Neural cell (in vitro differentiated cells): ENCODE results near the gene COPB2. TPM values are rescaled to one million over a fixed set of nuclear protein-coding genes. Genes with fewer than 3 reads are reported as not detected.

Source experiments
- H2AFZ ChIP-seq: fragments of 200-600, 300-800 bp; sonication (generic), shearing (Covaris generic); 2 replicates; pipeline ENCODE4 v1.6.0; 2014; ENCODE audit warnings: low read depth, mild to moderate bottlenecking, antibody characterized with exemption, low read length, moderate library complexity
- H3F3A ChIP-seq: fragments of 200-600 bp; shearing (Covaris generic); 2 replicates; pipeline ENCODE4 v1.6.1; 2016; ENCODE audit warnings: mild to moderate bottlenecking, moderate library complexity, mixed read lengths, antibody characterized with exemption, low read length; ENCODE audit not compliant: insufficient read depth, poor library complexity, severe bottlenecking
- H3K27ac ChIP-seq: fragments of 200-600, 300-800 bp; sonication (generic), shearing (Covaris generic); 2 replicates; pipeline ENCODE4 v1.5.1; 2014; ENCODE audit warnings: mild to moderate bottlenecking, low read length, moderate library complexity
- H3K27me3 ChIP-seq: fragments of 300-800, 200-600 bp; sonication (generic), shearing (Covaris generic); 2 replicates; pipeline ENCODE4 v1.6.0; 2014; ENCODE audit warnings: mild to moderate bottlenecking, low read depth, low read length, moderate library complexity; ENCODE audit not compliant: insufficient read depth
- H3K36me3 ChIP-seq: fragments of 300-800, 200-600 bp; sonication (generic), shearing (Covaris generic); 2 replicates; pipeline ENCODE4 v1.5.1; 2014; ENCODE audit warnings: mild to moderate bottlenecking, antibody characterized with exemption, low read length, moderate library complexity; ENCODE audit not compliant: insufficient read depth
- H3K4me2 ChIP-seq: fragments of 300-800, 200-600 bp; sonication (generic), shearing (Covaris generic); 2 replicates; pipeline ENCODE4 v1.6.0; 2014; ENCODE audit warnings: mild to moderate bottlenecking, low read length
- H3K4me3 ChIP-seq: fragments of 300-800, 200-600 bp; sonication (generic), shearing (Covaris generic); 2 replicates; pipeline ENCODE4 v1.5.1; 2014; ENCODE audit warnings: mild to moderate bottlenecking, low read length, moderate library complexity
- H3K79me2 ChIP-seq: fragments of 200-600 bp; shearing (Covaris generic); replicated peaks from 2 replicates; pipeline ENCODE4 v1.6.0; 2014; ENCODE audit warnings: mild to moderate bottlenecking, low read length, moderate library complexity; ENCODE audit not compliant: insufficient read depth
- H3K9ac ChIP-seq: fragments of 300-800, 200-600 bp; sonication (generic), shearing (Covaris generic); 2 replicates; pipeline ENCODE4 v1.6.1; 2016; ENCODE audit warnings: mild to moderate bottlenecking, low read length, mixed read lengths
- H3K9me2 ChIP-seq: fragments of 200-600 bp; shearing (Covaris generic); 2 replicates; pipeline ENCODE4 v1.6.1; 2016; ENCODE audit warnings: mild to moderate bottlenecking, low read length, mixed read lengths; ENCODE audit not compliant: insufficient read depth
- H3K9me3 ChIP-seq: fragments of 200-600, 300-800 bp; sonication (generic), shearing (Covaris generic); 2 replicates; pipeline ENCODE4 v1.6.1; 2016; ENCODE audit warnings: mild to moderate bottlenecking, mixed run types, low read length, moderate library complexity, mixed read lengths
- H4K20me1 ChIP-seq: fragments of 200-600 bp; shearing (Covaris generic); 2 replicates; pipeline ENCODE4 v1.6.1; 2016; ENCODE audit warnings: mild to moderate bottlenecking, mixed run types; ENCODE audit not compliant: insufficient read depth
- EP300 ChIP-seq: fragments of 450-650 bp; conservative IDR thresholded peaks from 2 replicates; pipeline ENCODE4 v1.6.1; 2014; ENCODE audit warnings: antibody characterized with exemption, mild to moderate bottlenecking, moderate library complexity; ENCODE audit not compliant: poor library complexity, severe bottlenecking
- EZH2 ChIP-seq: fragments of 200-600, 300-800 bp; shearing (Covaris generic), sonication (generic); IDR thresholded peaks from 2 replicates; pipeline ENCODE4 v1.6.1; 2014; ENCODE audit warnings: antibody characterized with exemption, low read length, borderline replicate concordance, mild to moderate bottlenecking; ENCODE audit not compliant: insufficient read depth, poor library complexity, severe bottlenecking
- MXI1 ChIP-seq: fragments of 450-650 bp; conservative IDR thresholded peaks from 2 replicates; pipeline ENCODE4 v1.6.1; 2014; ENCODE audit warnings: antibody characterized with exemption, mild to moderate bottlenecking; ENCODE audit not compliant: poor library complexity, severe bottlenecking
- POLR2AphosphoS5 ChIP-seq: IDR thresholded peaks from 2 replicates; pipeline ENCODE4 v1.6.1; 2012
- RAD21 ChIP-seq: fragments of 450-650 bp; conservative IDR thresholded peaks from 2 replicates; pipeline ENCODE4 v1.6.1; 2014; ENCODE audit warnings: antibody characterized with exemption, mild to moderate bottlenecking, moderate library complexity
- REST ChIP-seq: IDR thresholded peaks from 2 replicates; pipeline ENCODE4 v1.6.1; 2012; ENCODE audit warnings: borderline replicate concordance
- SMC3 ChIP-seq: fragments of 450-650 bp; conservative IDR thresholded peaks from 2 replicates; pipeline ENCODE4 v1.6.1; 2014; ENCODE audit warnings: antibody characterized with exemption, mild to moderate bottlenecking, moderate library complexity; ENCODE audit not compliant: poor library complexity
- TAF1 ChIP-seq: IDR thresholded peaks from 2 replicates; pipeline ENCODE4 v1.6.1; 2012; ENCODE audit warnings: low read depth
- polyA plus RNA-seq: library from polyadenylated mRNA; depleted of rRNA; stranded (reverse); fragments of >200 nt; gene quantifications from 2 replicates; pipeline ENCODE4 v1.2.3, GENCODE V29; 2014
- TF ChIP-seq, protein P1 (sequence below): fragments of 450-650 bp; IDR thresholded peaks from 2 replicates; pipeline ENCODE4 v1.5.1; 2014; ENCODE audit warnings: antibody characterized with exemption, mild to moderate bottlenecking, moderate library complexity; ENCODE audit not compliant: poor library complexity, severe bottlenecking

Gene COPB2
- polyA plus RNA-seq, 1 donor from 2014 or later = 63.5 TPM

DNA sequence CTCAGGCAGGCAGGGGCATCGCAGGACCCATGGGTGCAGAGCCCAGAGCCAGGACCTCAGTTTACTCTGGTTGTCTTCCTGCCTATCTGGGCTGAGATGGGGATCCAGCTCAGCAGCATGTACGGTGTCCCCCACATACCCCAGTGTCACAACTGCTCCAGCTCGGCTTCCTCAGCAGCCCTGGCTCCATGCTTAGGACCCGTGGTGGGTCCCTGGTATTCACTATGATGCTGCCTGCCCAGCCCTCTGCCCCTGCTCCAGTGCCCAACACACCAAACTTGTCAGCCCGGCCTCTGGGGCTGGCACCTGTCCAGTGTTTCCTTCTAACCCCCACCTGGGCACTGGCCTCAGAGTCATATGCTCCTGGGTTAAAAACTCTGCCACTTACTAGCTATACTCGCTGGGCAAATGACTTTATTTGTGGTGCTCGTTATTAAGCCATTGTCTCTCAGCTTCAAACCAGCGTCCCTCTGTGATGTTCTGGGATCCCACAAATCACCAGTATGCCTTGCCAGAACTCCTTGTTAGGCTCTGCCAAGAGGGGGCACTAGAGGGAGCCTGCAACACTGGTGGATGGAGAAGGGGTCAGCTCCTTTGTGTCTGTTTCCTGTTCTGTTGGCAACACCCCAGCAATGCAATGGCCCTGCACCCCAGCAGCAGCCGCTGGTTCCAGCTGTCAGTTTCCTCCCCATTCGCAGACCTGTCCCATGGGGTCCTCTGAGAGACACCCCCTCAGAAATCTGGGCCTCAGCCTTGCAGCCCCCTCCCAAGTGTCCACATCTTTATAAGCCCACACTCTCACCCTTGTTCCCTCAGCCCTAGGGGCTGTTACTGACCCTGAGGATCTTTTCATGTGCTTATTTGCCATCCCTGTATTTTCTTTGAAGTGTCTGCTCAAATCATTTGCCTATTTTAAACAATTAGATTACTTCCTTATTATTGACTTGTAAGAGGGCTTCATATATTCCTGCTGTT is 69.7 kb downstream of the COPB2 start:
- Histone ChIP-seq H4K20me1 (no peaks in the 10 kb centered on the region), H3K9me2 (no peaks in the 10 kb centered on the region), H3K9me3 (no peaks in the 10 kb centered on the region), H3K9ac (no peak overlapping the region), H3K4me3 (no peak overlapping the region), H3K36me3 (no peaks in the 10 kb centered on the region), H3K27ac (no peak overlapping the region), H3F3A (no peaks in the 10 kb centered on the region), H2AFZ (no peak overlapping the region), H3K79me2 (no peaks in the 10 kb centered on the region), H3K27me3 (no peaks in the 10 kb centered on the region), H3K4me2 (no peak overlapping the region)
- TF ChIP-seq MXI1 (no peak), EZH2 (no peak), TAF1 (no peak), POLR2AphosphoS5 (no peak), SMC3 (no peak), EP300 (no peak), RAD21 (no peak), REST (no peak)
- TF ChIP-seq, protein P1, sequence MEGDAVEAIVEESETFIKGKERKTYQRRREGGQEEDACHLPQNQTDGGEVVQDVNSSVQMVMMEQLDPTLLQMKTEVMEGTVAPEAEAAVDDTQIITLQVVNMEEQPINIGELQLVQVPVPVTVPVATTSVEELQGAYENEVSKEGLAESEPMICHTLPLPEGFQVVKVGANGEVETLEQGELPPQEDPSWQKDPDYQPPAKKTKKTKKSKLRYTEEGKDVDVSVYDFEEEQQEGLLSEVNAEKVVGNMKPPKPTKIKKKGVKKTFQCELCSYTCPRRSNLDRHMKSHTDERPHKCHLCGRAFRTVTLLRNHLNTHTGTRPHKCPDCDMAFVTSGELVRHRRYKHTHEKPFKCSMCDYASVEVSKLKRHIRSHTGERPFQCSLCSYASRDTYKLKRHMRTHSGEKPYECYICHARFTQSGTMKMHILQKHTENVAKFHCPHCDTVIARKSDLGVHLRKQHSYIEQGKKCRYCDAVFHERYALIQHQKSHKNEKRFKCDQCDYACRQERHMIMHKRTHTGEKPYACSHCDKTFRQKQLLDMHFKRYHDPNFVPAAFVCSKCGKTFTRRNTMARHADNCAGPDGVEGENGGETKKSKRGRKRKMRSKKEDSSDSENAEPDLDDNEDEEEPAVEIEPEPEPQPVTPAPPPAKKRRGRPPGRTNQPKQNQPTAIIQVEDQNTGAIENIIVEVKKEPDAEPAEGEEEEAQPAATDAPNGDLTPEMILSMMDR = no peak

DNA sequence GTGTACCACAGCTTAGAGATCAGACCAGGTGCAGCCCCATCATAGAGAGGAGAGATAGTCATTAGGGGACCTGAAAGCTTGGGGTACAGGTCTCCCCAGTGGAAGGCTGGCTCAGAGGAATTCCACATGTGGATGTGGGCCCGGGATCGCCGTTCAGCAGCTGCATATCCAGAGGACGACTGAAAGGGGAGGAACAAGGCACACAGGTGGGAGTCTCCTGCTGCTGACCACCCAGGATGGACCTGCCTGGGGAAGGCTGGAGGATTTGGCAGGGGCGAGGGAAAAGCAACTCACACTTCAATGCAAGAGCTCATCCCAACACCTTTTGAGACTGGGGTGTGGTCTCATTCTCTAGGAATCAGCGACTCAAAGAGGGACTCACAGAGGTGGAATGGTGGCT is 70.6 kb downstream of the COPB2 start:
- Histone ChIP-seq H3K4me2 (no peak overlapping the region), H3K9ac (no peak overlapping the region), H3K9me2 (no peaks in the 10 kb centered on the region), H3K4me3 (no peak overlapping the region), H2AFZ (no peak overlapping the region), H3K36me3 (no peaks in the 10 kb centered on the region), H3K27ac (no peak overlapping the region), H3K9me3 (no peaks in the 10 kb centered on the region), H3F3A (no peaks in the 10 kb centered on the region), H4K20me1 (no peaks in the 10 kb centered on the region), H3K79me2 (no peaks in the 10 kb centered on the region), H3K27me3 (no peaks in the 10 kb centered on the region)
- no peak for TF ChIP-seq RAD21
- TF ChIP-seq MXI1 = no peak
